ENCODE results near the gene PNMA3.

PNMA3 gene

DNA sequence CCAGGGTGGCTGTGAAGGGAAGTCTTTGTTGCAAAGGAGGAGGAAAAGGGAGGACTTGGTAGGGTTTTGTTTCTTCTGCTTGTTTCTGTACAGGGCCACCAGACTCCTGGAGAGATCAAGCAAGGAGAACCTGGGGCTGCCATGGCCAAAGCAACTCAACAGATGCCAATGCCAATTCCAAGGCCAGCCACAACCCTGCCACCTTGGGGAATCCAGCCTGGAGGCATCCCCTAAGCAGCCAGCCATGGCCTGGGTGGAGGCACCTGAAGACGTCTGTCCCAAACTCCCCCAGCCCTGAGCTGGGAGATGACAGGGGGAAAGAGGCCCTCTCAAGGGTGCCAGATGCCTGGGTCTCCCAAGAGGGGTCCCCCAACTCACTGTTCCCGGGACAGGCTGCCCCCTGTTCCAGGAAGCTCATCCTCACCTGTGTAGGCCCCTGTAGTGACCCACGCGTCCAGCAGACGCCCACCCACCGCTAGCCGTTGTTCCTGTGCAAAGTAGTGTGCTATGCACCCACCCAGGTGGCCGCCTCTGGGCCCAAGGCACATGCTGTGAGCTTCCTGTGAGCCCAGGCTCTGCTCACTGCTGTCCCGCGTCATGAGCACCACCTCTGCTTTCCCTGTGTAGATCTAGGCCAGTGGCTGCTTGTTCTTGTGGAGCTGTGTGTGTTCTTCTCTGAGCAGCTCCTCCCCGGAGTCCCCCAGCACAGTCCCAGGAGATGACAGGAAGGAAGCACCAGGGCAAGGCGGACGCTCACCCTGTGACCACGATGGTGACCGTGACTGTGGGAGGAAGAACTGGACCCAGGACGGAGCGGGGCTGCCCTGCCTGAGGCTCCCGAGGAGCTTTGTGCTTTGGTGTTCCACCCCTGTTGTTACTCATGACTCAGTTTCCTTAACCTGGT is 3.2 kb downstream of the PNMA3 start:
- peak overlapping the region; percentile 3 for H3K14ac ChIP-seq (ENCODE audit: low read length)
- peaks cover 0 to 40% (median 0%) of the 10 kb centered on the region in 3 experiments for H3K27me3 ChIP-seq (ENCODE audit: control insufficient read depth in 3 of 3, insufficient read depth in 3 of 3, low read depth in 1 of 3, low read length in 3 of 3)
- no peak overlapping the region for H3K9ac ChIP-seq (ENCODE audit: low read depth, low read length, poor library complexity)
- H3K4me3 ChIP-seq (ENCODE audit: low read length in 2 of 2), result no peak overlapping the region
- peaks cover 0 to 7% of the 10 kb centered on the region in 2 donors for H3K4me1 ChIP-seq (ENCODE audit: control insufficient read depth in 2 of 2, insufficient read depth in 1 of 2, low read depth in 1 of 2, low read length in 2 of 2)
- no peak overlapping the region for H2AFZ ChIP-seq (ENCODE audit: low read length)
- no peaks in the 10 kb centered on the region for H3K36me3 ChIP-seq (replicated peaks in 1 of 2; ENCODE audit: control insufficient read depth in 2 of 2, insufficient read depth in 2 of 2, low read length in 2 of 2)
- no peaks in the 10 kb centered on the region for H3K79me1 ChIP-seq (ENCODE audit: low read depth, low read length)
- H3K9me3 ChIP-seq (replicated peaks in 1 of 2; ENCODE audit: control insufficient read depth in 2 of 2, insufficient read depth in 1 of 2, low read depth in 1 of 2, low read length in 2 of 2), result no peaks in the 10 kb centered on the region
- no peak overlapping the region for H2BK12ac ChIP-seq (ENCODE audit: low read length)
- H2BK15ac ChIP-seq (ENCODE audit: low read length), result no peak overlapping the region
- no peak overlapping the region for H3K23ac ChIP-seq (ENCODE audit: low read depth, low read length, poor library complexity)
- no CpG with 5 or more reads among the region's 18 CpGs for WGBS, 2 donors (ENCODE audit: extremely low coverage in 2 of 2, insufficient read length in 2 of 2, insufficient replicate concordance in 1 of 2)
- H2BK120ac ChIP-seq (ENCODE audit: low read depth, low read length), result no peak overlapping the region
- DNase-seq (ENCODE audit: low spot score), result no peak
- H4K91ac ChIP-seq (ENCODE audit: low read depth, low read length, poor library complexity), result no peak overlapping the region
- no peak overlapping the region for H3K4ac ChIP-seq (ENCODE audit: low read length)
- no peak overlapping the region for H2AK5ac ChIP-seq (ENCODE audit: low read depth, low read length)
- no peak overlapping the region for H4K8ac ChIP-seq (ENCODE audit: low read depth, low read length)
- H2BK5ac ChIP-seq (ENCODE audit: low read length), result no peak overlapping the region
- H3K18ac ChIP-seq (ENCODE audit: low read length), result no peak overlapping the region
- no peak overlapping the region for H3K4me2 ChIP-seq (ENCODE audit: insufficient read depth, low read length, poor library complexity, severe bottlenecking)
- no peak overlapping the region for H3K27ac ChIP-seq (replicated peaks; ENCODE audit: low read length)

- DNase-seq (ENCODE audit: low spot score), result no peak
- peaks cover 0 to 7% of the 10 kb centered on the region in 2 donors for H3K4me1 ChIP-seq (ENCODE audit: control insufficient read depth in 2 of 2, insufficient read depth in 1 of 2, low read depth in 1 of 2, low read length in 2 of 2)
- no peak overlapping the region for H3K27ac ChIP-seq (replicated peaks; ENCODE audit: low read length)
- H2AK5ac ChIP-seq (ENCODE audit: low read depth, low read length), result no peak overlapping the region
- no peaks in the 10 kb centered on the region for H3K79me1 ChIP-seq (ENCODE audit: low read depth, low read length)
- no peak overlapping the region for H3K23ac ChIP-seq (ENCODE audit: low read depth, low read length, poor library complexity)
- H3K4ac ChIP-seq (ENCODE audit: low read length), result no peak overlapping the region
- no peak overlapping the region for H4K8ac ChIP-seq (ENCODE audit: low read depth, low read length)
- no peaks in the 10 kb centered on the region for H3K36me3 ChIP-seq (replicated peaks in 1 of 2; ENCODE audit: control insufficient read depth in 2 of 2, insufficient read depth in 2 of 2, low read length in 2 of 2)
- no CpG with 5 or more reads among the region's 8 CpGs for WGBS, 2 donors (ENCODE audit: extremely low coverage in 2 of 2, insufficient read length in 2 of 2, insufficient replicate concordance in 1 of 2)
- H3K14ac ChIP-seq (ENCODE audit: low read length), result no peak overlapping the region
- H3K27me3 ChIP-seq (ENCODE audit: control insufficient read depth in 3 of 3, insufficient read depth in 3 of 3, low read depth in 1 of 3, low read length in 3 of 3), result peaks cover 0 to 37% (median 0%) of the 10 kb centered on the region in 3 experiments
- no peak overlapping the region for H3K4me2 ChIP-seq (ENCODE audit: insufficient read depth, low read length, poor library complexity, severe bottlenecking)
- no peak overlapping the region for H2BK12ac ChIP-seq (ENCODE audit: low read length)
- H2BK15ac ChIP-seq (ENCODE audit: low read length), result no peak overlapping the region
- no peak overlapping the region for H3K9ac ChIP-seq (ENCODE audit: low read depth, low read length, poor library complexity)
- no peak overlapping the region for H2AFZ ChIP-seq (ENCODE audit: low read length)
- no peak overlapping the region for H4K91ac ChIP-seq (ENCODE audit: low read depth, low read length, poor library complexity)
- H3K18ac ChIP-seq (ENCODE audit: low read length), result no peak overlapping the region
- no peak overlapping the region for H2BK120ac ChIP-seq (ENCODE audit: low read depth, low read length)
- no peak overlapping the region for H2BK5ac ChIP-seq (ENCODE audit: low read length)
- H3K9me3 ChIP-seq (replicated peaks in 1 of 2; ENCODE audit: control insufficient read depth in 2 of 2, insufficient read depth in 1 of 2, low read depth in 1 of 2, low read length in 2 of 2), result no peaks in the 10 kb centered on the region
- H3K4me3 ChIP-seq (ENCODE audit: low read length in 2 of 2), result no peak overlapping the region
Observed at GRCh38 chrX:153060095-153060445, 3.8 kb downstream of the PNMA3 start.

GRCh38 chrX:153061732-153062131 is 5.5 kb downstream of the PNMA3 start:
- Histone ChIP-seq H3K14ac (ENCODE audit: low read length) (no peak overlapping the region), H2AK5ac (ENCODE audit: low read depth, low read length) (no peak overlapping the region), H3K18ac (ENCODE audit: low read length) (no peak overlapping the region), H2BK12ac (ENCODE audit: low read length) (no peak overlapping the region), H2BK15ac (ENCODE audit: low read length) (no peak overlapping the region), H3K9ac (ENCODE audit: low read depth, low read length, poor library complexity) (no peak overlapping the region), H3K9me3 (replicated peaks in 1 of 2; ENCODE audit: control insufficient read depth in 2 of 2, insufficient read depth in 1 of 2, low read depth in 1 of 2, low read length in 2 of 2) (no peaks in the 10 kb centered on the region), H3K36me3 (replicated peaks in 1 of 2; ENCODE audit: control insufficient read depth in 2 of 2, insufficient read depth in 2 of 2, low read length in 2 of 2) (no peaks in the 10 kb centered on the region), H3K79me1 (ENCODE audit: low read depth, low read length) (no peaks in the 10 kb centered on the region), H3K4ac (ENCODE audit: low read length) (no peak overlapping the region), H4K8ac (ENCODE audit: low read depth, low read length) (no peak overlapping the region), H3K27ac (replicated peaks; ENCODE audit: low read length) (no peak overlapping the region), H3K4me2 (ENCODE audit: insufficient read depth, low read length, poor library complexity, severe bottlenecking) (no peak overlapping the region), H3K4me3 (ENCODE audit: low read length in 2 of 2) (no peak overlapping the region), H4K91ac (ENCODE audit: low read depth, low read length, poor library complexity) (no peak overlapping the region), H3K27me3 (ENCODE audit: control insufficient read depth in 3 of 3, insufficient read depth in 3 of 3, low read depth in 1 of 3, low read length in 3 of 3) (peaks cover 0 to 36% (median 0%) of the 10 kb centered on the region in 3 experiments), H2BK120ac (ENCODE audit: low read depth, low read length) (no peak overlapping the region), H2AFZ (ENCODE audit: low read length) (no peak overlapping the region), H2BK5ac (ENCODE audit: low read length) (no peak overlapping the region), H3K4me1 (ENCODE audit: control insufficient read depth in 2 of 2, insufficient read depth in 1 of 2, low read depth in 1 of 2, low read length in 2 of 2) (peaks cover 0 to 7% of the 10 kb centered on the region in 2 donors), H3K23ac (ENCODE audit: low read depth, low read length, poor library complexity) (no peak overlapping the region)
- DNase-seq (ENCODE audit: low spot score), result no peak
- WGBS, 2 donors (ENCODE audit: extremely low coverage in 2 of 2, insufficient read length in 2 of 2, insufficient replicate concordance in 1 of 2), result no CpG with 5 or more reads among the region's 3 CpGs

- no peaks in the 10 kb centered on the region for H3K79me1 ChIP-seq (ENCODE audit: low read depth, low read length)
- H3K4me1 ChIP-seq (ENCODE audit: control insufficient read depth in 2 of 2, insufficient read depth in 1 of 2, low read depth in 1 of 2, low read length in 2 of 2), result peaks cover 0 to 5% of the 10 kb centered on the region in 2 donors
- H3K4me3 ChIP-seq (ENCODE audit: low read length in 2 of 2), result no peak overlapping the region
- H3K27me3 ChIP-seq (ENCODE audit: control insufficient read depth in 3 of 3, insufficient read depth in 3 of 3, low read depth in 1 of 3, low read length in 3 of 3), result peaks cover 0 to 24% (median 0%) of the 10 kb centered on the region in 3 experiments
- no peak overlapping the region for H3K9ac ChIP-seq (ENCODE audit: low read depth, low read length, poor library complexity)
- no peak overlapping the region for H4K91ac ChIP-seq (ENCODE audit: low read depth, low read length, poor library complexity)
- H3K4ac ChIP-seq (ENCODE audit: low read length), result no peak overlapping the region
- H2AK5ac ChIP-seq (ENCODE audit: low read depth, low read length), result no peak overlapping the region
- H3K18ac ChIP-seq (ENCODE audit: low read length), result no peak overlapping the region
- H3K23ac ChIP-seq (ENCODE audit: low read depth, low read length, poor library complexity), result no peak overlapping the region
- H2BK5ac ChIP-seq (ENCODE audit: low read length), result no peak overlapping the region
- H2AFZ ChIP-seq (ENCODE audit: low read length), result no peak overlapping the region
- H2BK120ac ChIP-seq (ENCODE audit: low read depth, low read length), result no peak overlapping the region
- no peak for DNase-seq (ENCODE audit: low spot score)
- H2BK12ac ChIP-seq (ENCODE audit: low read length), result no peak overlapping the region
- H3K36me3 ChIP-seq (replicated peaks in 1 of 2; ENCODE audit: control insufficient read depth in 2 of 2, insufficient read depth in 2 of 2, low read length in 2 of 2), result no peaks in the 10 kb centered on the region
- H3K14ac ChIP-seq (ENCODE audit: low read length), result no peak overlapping the region
- H4K8ac ChIP-seq (ENCODE audit: low read depth, low read length), result no peak overlapping the region
- H2BK15ac ChIP-seq (ENCODE audit: low read length), result no peak overlapping the region
- H3K9me3 ChIP-seq (replicated peaks in 1 of 2; ENCODE audit: control insufficient read depth in 2 of 2, insufficient read depth in 1 of 2, low read depth in 1 of 2, low read length in 2 of 2), result no peaks in the 10 kb centered on the region
- H3K27ac ChIP-seq (replicated peaks; ENCODE audit: low read length), result no peak overlapping the region
- no peak overlapping the region for H3K4me2 ChIP-seq (ENCODE audit: insufficient read depth, low read length, poor library complexity, severe bottlenecking)
Observed at GRCh38 chrX:153063315-153063714, 7.0 kb downstream of the PNMA3 start.

Data from neuronal stem cell (in vitro differentiated cells).